GM19324 (cell line): ENCODE results near the gene DLAT.
"Not testable (repeated sequence)": the region's sequence is repeated elsewhere in the genome, so short reads cannot be mapped to it uniquely, and the experiment has no call there.

Experiments used
- ATAC-seq: cut with Tn5 transposase; IDR thresholded peaks from one replicate; pipeline ENCODE4 v1.9.1; 2021; ENCODE audit warnings: mild to moderate bottlenecking, moderate library complexity; ENCODE audit not compliant: unreplicated experiment, low FRiP score

The DLAT gene

DNA sequence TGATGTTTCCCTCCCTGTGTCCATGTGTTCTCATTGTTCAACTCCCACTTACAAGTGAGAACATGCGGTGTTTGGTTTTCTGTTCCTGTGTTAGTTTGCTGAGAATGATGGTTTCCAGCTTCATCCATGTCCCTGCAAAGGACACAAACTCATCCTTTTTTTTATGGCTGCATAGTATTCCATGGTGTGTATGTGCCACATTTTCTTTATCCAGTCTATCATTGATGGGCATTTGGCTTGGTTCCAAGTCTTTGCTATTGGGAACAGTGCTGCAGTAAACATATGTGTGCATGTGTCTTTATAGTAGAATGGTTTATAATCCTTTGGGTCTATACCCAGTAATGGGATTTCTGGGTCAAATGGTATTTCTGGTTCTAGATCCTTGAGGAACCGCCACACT is 21.4 kb downstream of the DLAT start:
- ATAC-seq, result not testable (repeated sequence)

GRCh38 chr11:112048256-112048655 is 23.0 kb downstream of the DLAT start:
- ATAC-seq, result not testable (repeated sequence)

DNA sequence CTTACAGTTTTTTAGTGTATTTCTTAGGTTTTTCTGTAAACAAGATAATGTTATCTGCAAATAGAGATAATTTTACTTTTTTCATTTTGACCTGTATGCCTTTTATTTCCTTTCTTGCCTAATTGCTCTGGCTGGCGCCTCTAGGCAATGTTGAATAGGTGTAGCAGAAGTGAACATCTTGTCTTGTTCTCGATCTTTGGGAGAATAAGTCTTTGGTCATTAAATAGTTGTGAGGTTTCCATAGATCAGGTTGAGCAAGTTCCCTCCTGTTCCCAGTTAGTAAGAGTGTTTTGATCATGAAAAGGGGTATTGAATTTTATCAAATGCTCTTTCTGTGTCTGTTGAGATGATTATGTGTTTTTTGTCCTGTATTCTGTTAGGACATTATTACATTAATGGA is 24.6 kb downstream of the DLAT start:
- ATAC-seq, result no peak

DNA sequence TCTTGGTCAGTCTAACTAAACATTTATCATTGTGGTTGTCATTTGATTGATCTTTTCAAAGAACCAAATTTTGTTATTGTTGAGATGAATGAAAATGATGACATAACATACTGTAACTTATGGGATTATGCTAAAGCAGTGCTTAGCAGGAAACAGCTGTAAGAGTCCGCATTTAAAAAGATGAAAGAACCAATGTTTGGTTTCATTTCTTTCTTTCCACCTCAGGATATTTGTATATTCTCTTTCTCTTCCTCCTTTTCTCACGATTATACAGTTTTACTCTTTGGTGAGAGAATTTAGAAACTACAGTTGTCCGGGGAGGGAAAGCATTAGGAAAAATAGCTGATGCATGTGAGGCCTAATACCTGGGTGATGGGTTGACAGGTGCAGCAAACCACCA is 25.5 kb downstream of the DLAT start:
- peak; percentile 56 for ATAC-seq

- no peak for ATAC-seq
Observed at GRCh38 chr11:112051768-112052167, 26.6 kb downstream of the DLAT start.

DNA sequence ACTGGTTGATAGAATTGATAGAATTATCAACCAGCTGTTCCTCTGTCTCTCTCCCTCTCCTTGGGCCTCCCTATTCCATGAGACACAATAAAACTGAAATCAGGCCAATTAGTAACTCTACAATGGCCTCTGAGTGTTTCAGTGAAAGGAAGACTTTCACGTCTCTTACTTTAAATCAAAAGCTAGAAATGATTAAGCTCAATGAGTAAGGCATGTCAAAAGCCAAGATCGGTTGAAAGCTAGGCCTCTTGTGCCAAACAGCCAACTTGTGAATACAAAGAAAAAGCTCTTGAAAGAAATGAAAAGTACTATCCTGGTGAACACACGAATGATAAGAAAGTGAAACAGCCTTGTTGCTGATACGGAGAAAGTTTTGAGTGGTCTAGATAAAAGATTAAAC is 32.0 kb downstream of the DLAT start:
- no peak for ATAC-seq

DNA sequence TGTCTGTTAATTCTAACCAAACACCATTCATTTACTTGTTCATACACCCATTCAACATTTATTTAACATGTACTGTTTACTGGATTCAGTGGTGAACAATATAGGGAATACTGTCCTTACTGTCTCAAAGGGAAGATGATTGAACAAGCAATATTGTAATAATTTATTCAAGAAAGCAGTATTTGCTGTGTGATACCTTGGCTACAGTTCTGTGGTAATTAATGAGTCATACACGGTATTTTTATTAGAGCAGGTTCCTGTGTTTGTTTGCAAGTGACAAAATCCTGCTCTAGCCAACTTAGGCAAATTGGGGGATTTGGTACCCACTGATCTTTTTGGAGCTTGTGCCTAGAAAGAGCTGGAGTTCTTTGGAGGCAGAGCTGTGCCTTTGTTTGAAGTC is 32.9 kb downstream of the DLAT start:
- ATAC-seq, result no peak

GRCh38 chr11:112062923-112063322 is 37.7 kb downstream of the DLAT start:
- no peak for ATAC-seq

GRCh38 chr11:112073941-112074811 is 49.0 kb downstream of the DLAT start, which contains the start of the genes NKAPD1 and PIH1D2:
Gene NKAPD1, plus strand, starts transcription at chr11:112074299. Its CDS starts 1,276 bp downstream, at chr11:112075575.
Gene PIH1D2, minus strand, starts transcription at chr11:112074017. Its CDS starts 843 bp downstream, at chr11:112073174.
- peak; percentile 89 for ATAC-seq

DNA sequence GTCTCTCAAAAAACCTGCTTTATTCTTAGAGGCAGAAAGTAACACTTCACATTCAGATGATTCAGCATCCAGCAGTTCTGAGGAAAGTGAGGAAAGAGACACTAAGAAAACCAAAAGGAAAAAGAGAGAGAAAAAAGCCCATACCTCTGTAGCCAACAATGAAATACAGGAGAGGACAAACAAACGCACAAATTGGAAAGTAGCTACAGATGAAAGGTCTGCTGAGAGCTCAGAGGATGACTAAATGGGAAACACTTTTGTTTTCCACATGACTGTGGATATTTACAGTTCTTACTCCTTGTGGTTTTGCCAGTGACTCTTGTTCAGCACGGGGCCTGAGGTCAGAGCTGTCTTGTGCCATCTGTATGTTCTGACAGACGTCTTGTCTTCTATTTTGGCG is 57.5 kb downstream of the DLAT start:
- no peak for ATAC-seq

- ATAC-seq, result peak; percentile 24
Observed at GRCh38 chr11:112085822-112086421, 60.7 kb downstream of the DLAT start.

DNA sequence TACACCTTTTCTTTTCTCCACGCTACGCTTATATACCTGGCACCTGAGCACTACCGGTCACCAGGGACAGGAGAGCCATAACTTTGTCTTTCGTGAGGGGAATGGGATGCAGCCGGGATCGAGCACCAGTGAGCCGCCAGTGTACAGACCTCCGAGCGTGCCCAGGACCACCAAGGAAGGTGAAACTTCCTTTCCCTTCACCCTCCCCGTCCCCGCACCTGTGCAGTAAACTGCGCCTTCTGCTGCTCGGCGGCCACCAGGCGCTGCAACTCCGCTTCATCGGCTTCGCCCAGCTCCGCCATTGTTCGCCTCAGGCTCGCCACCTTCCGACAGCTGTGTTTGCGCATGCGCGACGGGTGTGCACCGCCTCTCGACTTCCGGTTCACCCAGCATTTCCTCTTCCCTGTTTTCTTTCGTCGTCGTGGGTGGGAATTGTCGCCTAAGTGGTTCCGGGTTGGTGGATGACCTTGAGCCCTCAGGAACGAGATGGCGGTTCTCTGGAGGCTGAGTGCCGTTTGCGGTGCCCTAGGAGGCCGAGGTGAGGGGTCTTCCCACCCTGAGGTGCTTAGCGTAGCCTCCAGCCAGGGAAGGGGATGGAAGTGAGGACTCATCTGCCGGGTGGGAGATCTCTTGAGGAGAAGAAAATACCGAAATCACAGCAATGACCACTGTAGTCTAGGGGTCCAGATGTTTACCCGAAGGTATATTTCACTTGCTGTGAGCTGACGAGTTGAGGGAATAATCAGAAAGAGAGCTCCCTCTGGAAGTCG is 61.4 kb downstream of the DLAT start, which contains the start of the genes SDHD and TIMM8B:
TSS of gene SDHD (plus strand) at position 452 of the 770 bp plus-strand sequence. CDS start at position 487, 35 bp downstream.
TSS of gene TIMM8B (minus strand) at position 335 of the 770 bp plus-strand sequence. CDS start at position 302, 33 bp downstream.
- peak; percentile 96 for ATAC-seq

DNA sequence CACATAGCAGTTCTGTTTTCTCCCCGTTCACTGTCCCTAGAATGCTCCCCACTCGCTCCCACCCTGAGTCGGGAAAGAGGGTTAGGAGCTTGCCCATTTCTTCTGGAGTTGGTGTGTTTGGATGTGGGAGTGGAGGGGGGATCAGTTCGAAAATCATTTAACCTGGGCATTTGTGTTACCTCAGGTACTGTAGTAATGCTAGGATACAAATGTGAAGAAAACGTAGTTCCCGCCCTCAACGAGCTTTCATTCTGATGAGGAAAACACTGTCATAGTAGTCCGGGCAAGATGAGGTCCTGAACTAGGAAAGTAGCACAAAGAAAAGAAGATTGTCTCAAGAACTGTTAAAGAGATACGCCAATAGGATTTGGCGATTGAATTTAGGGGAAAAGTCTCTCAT is 62.0 kb downstream of the DLAT start:
- ATAC-seq, result no peak

- not testable (repeated sequence) for ATAC-seq
Observed at GRCh38 chr11:112095302-112095701, 70.1 kb downstream of the DLAT start.

DNA sequence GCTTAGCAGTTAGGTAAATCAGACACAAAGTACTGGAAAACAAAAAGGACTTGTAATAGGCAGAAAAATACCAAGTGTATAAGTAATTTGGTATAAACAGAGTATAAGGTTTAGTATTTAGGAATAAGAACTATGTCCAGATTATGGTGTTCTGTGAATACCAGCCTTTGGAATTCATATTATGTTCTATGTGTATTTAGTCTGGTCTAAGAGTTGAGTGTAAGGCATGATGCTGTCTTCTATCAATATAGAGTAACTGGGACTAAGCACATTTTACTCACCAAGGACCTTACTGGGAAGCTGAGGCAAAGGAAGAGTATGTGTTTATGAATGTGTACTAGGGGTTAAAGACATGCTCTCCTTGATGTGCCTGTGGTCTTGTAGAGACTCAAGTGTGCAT is 71.0 kb downstream of the DLAT start:
- no peak for ATAC-seq

GRCh38 chr11:112097734-112098528 is 72.7 kb downstream of the DLAT start:
- ATAC-seq, result no peak

DNA sequence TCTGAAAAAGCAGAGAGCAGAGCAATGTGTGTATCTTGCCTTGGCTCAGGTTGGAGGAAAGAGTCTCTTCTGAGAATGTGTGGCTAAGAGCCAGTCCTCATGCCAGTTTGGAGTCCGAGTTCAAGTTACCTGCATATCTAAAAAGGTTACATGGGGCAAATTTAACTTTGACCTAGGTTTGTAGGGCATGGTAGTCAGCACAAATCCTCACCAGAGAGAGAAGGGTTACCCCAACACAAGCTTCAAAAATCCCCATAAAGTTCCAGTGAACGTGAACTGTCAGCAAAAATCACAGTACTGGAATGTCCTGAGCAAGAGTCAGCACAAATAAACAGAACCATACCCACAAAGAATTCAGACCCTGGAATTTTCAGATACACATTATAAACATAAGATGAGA is 75.3 kb downstream of the DLAT start:
- ATAC-seq, result no peak

DNA sequence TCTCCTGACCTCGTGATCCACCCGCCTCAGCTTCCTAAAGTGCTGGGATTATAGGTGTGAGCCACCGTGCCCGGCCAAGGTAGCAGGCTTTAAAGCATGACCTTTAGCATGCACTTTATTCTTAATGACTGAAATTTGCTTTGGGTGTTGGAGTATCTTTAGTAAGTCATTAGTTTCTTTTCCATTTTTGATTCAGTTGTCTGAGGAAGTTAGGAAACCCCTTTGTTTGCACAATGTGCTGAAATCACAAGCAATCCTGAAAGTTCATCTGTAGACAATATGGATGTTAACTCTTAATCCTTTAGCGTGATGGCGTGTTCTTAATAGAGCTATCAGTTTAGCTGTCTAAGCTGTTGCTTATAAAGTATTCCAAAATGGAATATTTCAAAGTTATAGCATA is 78.2 kb downstream of the DLAT start:
- no peak for ATAC-seq

DNA sequence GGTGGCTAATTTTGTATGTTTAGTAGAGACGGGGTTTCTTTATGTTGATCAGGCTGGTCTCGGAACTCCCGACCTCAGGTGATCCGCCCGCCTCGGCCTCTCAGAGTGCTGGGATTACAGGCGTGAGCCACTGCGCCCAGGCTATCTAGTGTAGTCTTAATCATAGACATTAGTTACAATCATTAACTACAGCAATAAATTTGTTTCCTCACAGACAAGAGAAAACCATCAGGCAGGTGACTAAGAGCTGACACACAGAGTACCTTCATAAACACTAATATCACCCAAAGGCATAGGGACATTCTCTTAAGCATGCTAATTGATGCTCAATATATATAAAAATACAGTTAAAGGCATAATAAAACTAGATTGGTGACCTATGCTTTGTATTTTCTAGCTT is 80.9 kb downstream of the DLAT start:
- no peak for ATAC-seq
